Adrenal gland (tissue), 5 donors: ENCODE measurements around the gene NNT.

ENCODE experiments used
- POLR2A ChIP-seq, 2 donors: fragments of 450-650 bp; IDR thresholded peaks; one replicate each; pipeline ENCODE4 v1.6.1; 2017; ENCODE audit warnings: antibody characterized with exemption in 2 of 2, mild to moderate bottlenecking in 2 of 2, moderate library complexity in 1 of 2
- TF ChIP-seq, protein P1 (sequence below), 6 experiments: fragments of 450-650 bp in 4 of 6; fragments of 200-600 bp in 2 of 6; sonication (generic) in 1 of 6; IDR thresholded peaks; 1 replicate in 5 of 6; 2 replicates in 1 of 6; pipeline versions ENCODE4 v1.5.1 to v1.8.0; 2016 to 2021; ENCODE audit warnings: antibody characterized with exemption in 6 of 6, mild to moderate bottlenecking in 2 of 6, moderate library complexity in 1 of 6
- donor health status: DM: no; HTN: no; CAD: no.

DNA sequence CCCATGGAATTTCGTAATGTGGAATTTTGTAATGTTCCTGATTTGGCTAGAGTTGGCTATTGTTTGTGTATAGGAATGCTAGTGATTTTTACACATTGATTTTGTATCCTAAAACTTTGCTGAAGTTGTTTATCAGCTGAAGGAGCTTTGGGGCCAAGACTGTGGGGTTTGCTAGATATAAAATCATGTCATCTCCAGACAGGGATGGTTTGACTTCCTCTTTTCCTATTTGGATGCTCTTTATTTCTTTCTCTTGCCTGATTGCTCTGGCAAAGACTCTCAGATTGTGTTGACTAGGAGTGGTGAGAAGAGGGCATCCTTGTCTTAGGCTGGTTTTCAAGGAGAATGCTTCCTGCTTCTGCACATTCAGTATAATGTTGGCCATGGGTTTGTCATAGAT lies 91.0 kb downstream of the NNT start:
- TF ChIP-seq, protein P1, sequence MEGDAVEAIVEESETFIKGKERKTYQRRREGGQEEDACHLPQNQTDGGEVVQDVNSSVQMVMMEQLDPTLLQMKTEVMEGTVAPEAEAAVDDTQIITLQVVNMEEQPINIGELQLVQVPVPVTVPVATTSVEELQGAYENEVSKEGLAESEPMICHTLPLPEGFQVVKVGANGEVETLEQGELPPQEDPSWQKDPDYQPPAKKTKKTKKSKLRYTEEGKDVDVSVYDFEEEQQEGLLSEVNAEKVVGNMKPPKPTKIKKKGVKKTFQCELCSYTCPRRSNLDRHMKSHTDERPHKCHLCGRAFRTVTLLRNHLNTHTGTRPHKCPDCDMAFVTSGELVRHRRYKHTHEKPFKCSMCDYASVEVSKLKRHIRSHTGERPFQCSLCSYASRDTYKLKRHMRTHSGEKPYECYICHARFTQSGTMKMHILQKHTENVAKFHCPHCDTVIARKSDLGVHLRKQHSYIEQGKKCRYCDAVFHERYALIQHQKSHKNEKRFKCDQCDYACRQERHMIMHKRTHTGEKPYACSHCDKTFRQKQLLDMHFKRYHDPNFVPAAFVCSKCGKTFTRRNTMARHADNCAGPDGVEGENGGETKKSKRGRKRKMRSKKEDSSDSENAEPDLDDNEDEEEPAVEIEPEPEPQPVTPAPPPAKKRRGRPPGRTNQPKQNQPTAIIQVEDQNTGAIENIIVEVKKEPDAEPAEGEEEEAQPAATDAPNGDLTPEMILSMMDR (IDR thresholded peaks at IDR 0.05), result no peak
- TF ChIP-seq POLR2A (IDR thresholded peaks at IDR 0.05), result no peak
